GM12878 (cell line): Measurements from ENCODE around the gene METAP1. TPM values are rescaled to one million over a fixed set of nuclear protein-coding genes. Genes with fewer than 3 reads are reported as not detected.

ENCODE experiments used
- ATAC-seq: fragments of 200-7000 bp; cut with Tn5 transposase; 3 replicates; pipeline ENCODE4 v1.9.1; 2020; ENCODE audit warnings: mild to moderate bottlenecking, moderate library complexity
- BruUV-seq: library from RNA; stranded (reverse); fragments of 400-500 nt; replicated peaks from 2 replicates; lab custom pipeline; 2021; lab: Mats Ljungman, UMichigan
- CTCF ChIA-PET: fragments of 300-600 bp; sonication (Branson Sonifier 250); formaldehyde crosslinking; extraction: SDS; loops from one replicate; lab custom pipeline; 2021; ENCODE audit warnings: inconsistent platforms; lab: Yijun Ruan, JAX
- POLR2A ChIA-PET: fragments of 350-600 bp; formaldehyde crosslinking; extraction: SDS; loops from one replicate; lab custom pipeline; 2021; ENCODE audit warnings: inconsistent platforms; lab: Charles Lee
- RAD21 ChIA-PET: fragments of 300-600 bp; sonication (Branson Sonifier 250); formaldehyde crosslinking; loops from one replicate; lab custom pipeline; 2023; ENCODE audit warnings: antibody characterized with exemption; ENCODE audit not compliant: unreplicated experiment; lab: Charles Lee
- SMC1A ChIA-PET: fragments of 300-600 bp; sonication (Branson Sonifier 250); formaldehyde crosslinking; loops from one replicate; lab custom pipeline; 2023; ENCODE audit not compliant: unreplicated experiment, uncharacterized antibody; lab: Charles Lee
- DNase-seq: peaks from one replicate; pipeline ENCODE4 v3.0.0-alpha.2; 2011; ENCODE audit warnings: low read depth, low spot score
- FAIRE-seq: peaks from 3 replicates; lab custom pipeline; 2011; peaks lifted over from hg19 to GRCh38; lab: Jason Lieb, UNC
- H2AFZ ChIP-seq: 2 replicates; pipeline ENCODE4 v1.6.0; 2011; ENCODE audit warnings: low read depth, low read length, control low read depth; ENCODE audit not compliant: control insufficient read depth
- H3K27ac ChIP-seq: 2 replicates; pipeline ENCODE4 v1.5.1; 2011; ENCODE audit warnings: control low read depth; ENCODE audit not compliant: control insufficient read depth, insufficient read depth
- H3K27me3 ChIP-seq, 2 experiments: replicated peaks in 1 of 2; 2 replicates each; pipeline versions ENCODE4 v1.6.0 to v1.6.1; 2011; ENCODE audit warnings: low read length in 1 of 2; ENCODE audit not compliant: control insufficient read depth in 2 of 2, insufficient read depth in 2 of 2
- H3K36me3 ChIP-seq, 2 experiments: 2 replicates each; pipeline ENCODE4 v1.5.1; 2011; ENCODE audit warnings: low read length in 1 of 2; ENCODE audit not compliant: control insufficient read depth in 2 of 2, insufficient read depth in 2 of 2
- H3K4me1 ChIP-seq: 2 replicates; pipeline ENCODE4 v1.6.1; 2011; ENCODE audit warnings: mild to moderate bottlenecking, low read length, moderate library complexity, mixed read lengths; ENCODE audit not compliant: control insufficient read depth, insufficient read depth
- H3K4me2 ChIP-seq: 2 replicates; pipeline ENCODE4 v1.6.0; 2011; ENCODE audit warnings: control low read depth; ENCODE audit not compliant: control insufficient read depth, insufficient read depth
- H3K4me3 ChIP-seq: fragments of 200-600 bp; sonication (generic); 2 replicates; pipeline ENCODE4 v1.5.1; 2016
- H3K79me2 ChIP-seq: 2 replicates; pipeline ENCODE4 v1.6.0; 2011; ENCODE audit warnings: low read length; ENCODE audit not compliant: control insufficient read depth, insufficient read depth
- H3K9ac ChIP-seq: 2 replicates; pipeline ENCODE4 v1.8.0; 2011; ENCODE audit warnings: low read length, control low read depth, mixed read lengths; ENCODE audit not compliant: control insufficient read depth, insufficient read depth
- H3K9me3 ChIP-seq: replicated peaks from 3 replicates; pipeline ENCODE4 v1.5.1; 2011; ENCODE audit warnings: mild to moderate bottlenecking, low read length; ENCODE audit not compliant: control insufficient read depth, insufficient read depth
- H4K20me1 ChIP-seq: 2 replicates; pipeline ENCODE4 v1.6.0; 2011; ENCODE audit not compliant: control insufficient read depth, insufficient read depth
- CEBPB ChIP-seq, 2 experiments: fragments of 150-350 bp in 1 of 2; IDR thresholded peaks; 2 replicates each; pipeline ENCODE4 v1.6.1; 2012 to 2014; ENCODE audit warnings: low read depth in 2 of 2, low read length in 2 of 2, borderline replicate concordance in 1 of 2, inconsistent platforms in 1 of 2
- EP300 ChIP-seq, 2 experiments: fragments of 150-350 bp in 1 of 2; IDR thresholded peaks; 2 replicates each; pipeline ENCODE4 v1.6.1; 2011 to 2012; ENCODE audit warnings: low read depth in 2 of 2, low read length in 2 of 2, borderline replicate concordance in 1 of 2, improper control_type of control experiment in 1 of 2, inconsistent platforms in 1 of 2; ENCODE audit not compliant: control insufficient read depth in 1 of 2
- ESRRA ChIP-seq: IDR thresholded peaks from 2 replicates; pipeline ENCODE4 v1.6.1; 2012; ENCODE audit warnings: mild to moderate bottlenecking, low read length, improper control_type of control experiment
- JUND ChIP-seq: IDR thresholded peaks from 2 replicates; pipeline ENCODE4 v1.6.1; 2012; ENCODE audit warnings: low read depth, mild to moderate bottlenecking, low read length, improper control_type of control experiment, moderate library complexity
- POLR2A ChIP-seq: IDR thresholded peaks from 2 replicates; pipeline ENCODE4 v1.6.1; 2011; ENCODE audit warnings: low read depth, mild to moderate bottlenecking, low read length
- RFX5 ChIP-seq: IDR thresholded peaks from 2 replicates; pipeline ENCODE4 v1.6.1; 2011; ENCODE audit warnings: low read depth, low read length, improper control_type of control experiment
- SP1 ChIP-seq: IDR thresholded peaks from one replicate; pipeline ENCODE4 v1.6.1; 2011; ENCODE audit warnings: low read depth, low read length
- WGBS: methylation state at CpG from one replicate; pipeline ENCODE4 v1.1.6; 2016; ENCODE audit warnings: low lambda C conversion rate; ENCODE audit not compliant: insufficient replicate concordance, insufficient coverage; ENCODE audit errors: missing lambda C conversion rate; 5-methylcytosine and 5-hydroxymethylcytosine counted together
- in situ Hi-C: fragments of 300-500 bp; cut with MboI; formaldehyde crosslinking; loops from 9 replicates; pipeline ENCODE4 v1.14.3; 2018; ENCODE audit warnings: mixed read lengths
- intact Hi-C: fragments of 100-400 bp; cut with micrococcal nuclease; formaldehyde crosslinking; loops from one replicate; pipeline ENCODE4 v1.14.2; 2022; ENCODE audit not compliant: unreplicated experiment
- polyA plus RNA-seq, 11 experiments: library from polyadenylated mRNA; depleted of rRNA in 4 of 11; unstranded in 6 of 11; stranded (reverse) in 5 of 11; fragments of >200 nt; fragmentation: Nextera tagmentation in 4 of 11; fragmentation: Illumina TruSeq in 1 of 11; extraction: Ambion mirVana in 4 of 11; extraction: Trizol in 1 of 11; gene quantifications; 1 replicate in 1 of 11; 2 replicates in 10 of 11; pipeline versions ENCODE4 v1.2.1 to v1.2.3, GENCODE V29; 2011 to 2016; ENCODE audit warnings: inconsistent platforms in 2 of 11, missing spikeins in 2 of 11, low read depth in 1 of 11
- total RNA-seq, 4 experiments: library from RNA; depleted of rRNA in 3 of 4; stranded (reverse); fragments of >200 nt in 3 of 4; fragmentation: Illumina TruSeq in 1 of 4; extraction: Trizol in 1 of 4; gene quantifications; 2 replicates each; pipeline versions ENCODE4 v1.2.1 to v1.2.3, GENCODE V29; 2013 to 2021
- TF ChIP-seq, protein P1 (sequence below): IDR thresholded peaks from 2 replicates; pipeline ENCODE4 v1.6.1; 2011; ENCODE audit warnings: mild to moderate bottlenecking, low read depth, low read length, moderate library complexity; ENCODE audit not compliant: insufficient replicate concordance

Gene METAP1
- total and polyA plus RNA-seq, 10 of the 15 experiments (the other 5 are each of a cell fraction or from before 2014, with no cell fraction given), result 22.7 to 71.4 (median 45.1) TPM

DNA sequence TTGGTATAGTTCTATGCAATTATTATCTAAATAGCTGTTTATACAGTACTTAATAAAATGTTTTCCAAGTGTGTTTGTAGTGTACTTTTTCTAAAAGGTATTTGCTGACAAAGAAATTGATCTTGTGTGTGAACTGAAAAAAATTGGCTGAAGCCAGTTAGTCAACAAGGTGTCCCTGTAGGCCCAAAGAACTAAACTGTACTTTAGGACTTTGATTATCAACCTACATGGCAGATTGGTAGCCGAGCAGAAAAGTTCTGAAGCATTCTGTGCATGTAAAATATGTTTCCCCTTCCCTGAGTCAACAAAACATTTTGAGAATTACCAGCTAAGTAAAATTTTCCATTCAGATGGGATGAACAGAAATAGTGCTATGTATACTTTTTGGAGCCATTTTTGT lies 72.1 kb downstream of the METAP1 start:
- ChIA-PET POLR2A (no interaction called here), CTCF (interaction anchor here (1.0 to 1.7 kb wide), 4 partner anchors 12 to 72 kb away, joined by 3 to 11 read pairs (median 5); partner anchors contain the start of gene METAP1), SMC1A (interaction anchor here (1.0 to 1.5 kb wide), 3 partner anchors 65 to 605 kb away, joined by 3 to 4 read pairs (median 3); partner anchors contain the start of gene METAP1), RAD21 (no interaction called here)
- Histone ChIP-seq H3K4me2 (no peak overlapping the region), H3K36me3 (peaks cover 0 to 11% of the 10 kb centered on the region in 2 experiments; a peak in 2 of 4 replicates), H3K4me3 (no peak overlapping the region), H4K20me1 (no peaks in the 10 kb centered on the region), H3K4me1 (no peaks in the 10 kb centered on the region), H3K27ac (no peak overlapping the region), H3K9ac (no peak overlapping the region), H3K79me2 (no peaks in the 10 kb centered on the region), H2AFZ (no peak overlapping the region), H3K27me3 (no peaks in the 10 kb centered on the region), H3K9me3 (no peaks in the 10 kb centered on the region)
- BruUV-seq, result no TSS peak
- TF ChIP-seq, protein P1, sequence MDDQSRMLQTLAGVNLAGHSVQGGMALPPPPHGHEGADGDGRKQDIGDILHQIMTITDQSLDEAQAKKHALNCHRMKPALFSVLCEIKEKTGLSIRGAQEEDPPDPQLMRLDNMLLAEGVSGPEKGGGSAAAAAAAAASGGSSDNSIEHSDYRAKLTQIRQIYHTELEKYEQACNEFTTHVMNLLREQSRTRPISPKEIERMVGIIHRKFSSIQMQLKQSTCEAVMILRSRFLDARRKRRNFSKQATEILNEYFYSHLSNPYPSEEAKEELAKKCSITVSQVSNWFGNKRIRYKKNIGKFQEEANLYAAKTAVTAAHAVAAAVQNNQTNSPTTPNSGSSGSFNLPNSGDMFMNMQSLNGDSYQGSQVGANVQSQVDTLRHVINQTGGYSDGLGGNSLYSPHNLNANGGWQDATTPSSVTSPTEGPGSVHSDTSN, result no peak
- TF ChIP-seq RFX5, result no peak
- TF ChIP-seq EP300 (IDR thresholded peaks at IDR 0.05; ENCODE audit: borderline replicate concordance in 1 of 2, control insufficient read depth in 1 of 2, low read depth in 2 of 2, low read length in 2 of 2), result no peak
- no peak for TF ChIP-seq SP1
- TF ChIP-seq CEBPB (IDR thresholded peaks at IDR 0.05; ENCODE audit: borderline replicate concordance in 1 of 2, low read depth in 2 of 2, low read length in 2 of 2), result no peak
- TF ChIP-seq JUND, result no peak
- TF ChIP-seq POLR2A, result no peak
- no peak for TF ChIP-seq ESRRA
- 95% methylated on average over 1 of the region's 1 CpG for WGBS
- intact Hi-C loops (no loop called here), in situ Hi-C loops (no loop called here)
- no peak for FAIRE-seq
- DNase-seq, result no peak
- no peak for ATAC-seq
